Activated naive CD4-positive, alpha-beta T cell treated with Interleukin-2 at 50 U/mL for 16 hours (primary cell): Measurements from ENCODE around the gene ABL1.

Source experiments
- DNase-seq: peaks from one replicate; pipeline ENCODE4 v3.0.0-alpha.2; 2020

Gene ABL1

DNA sequence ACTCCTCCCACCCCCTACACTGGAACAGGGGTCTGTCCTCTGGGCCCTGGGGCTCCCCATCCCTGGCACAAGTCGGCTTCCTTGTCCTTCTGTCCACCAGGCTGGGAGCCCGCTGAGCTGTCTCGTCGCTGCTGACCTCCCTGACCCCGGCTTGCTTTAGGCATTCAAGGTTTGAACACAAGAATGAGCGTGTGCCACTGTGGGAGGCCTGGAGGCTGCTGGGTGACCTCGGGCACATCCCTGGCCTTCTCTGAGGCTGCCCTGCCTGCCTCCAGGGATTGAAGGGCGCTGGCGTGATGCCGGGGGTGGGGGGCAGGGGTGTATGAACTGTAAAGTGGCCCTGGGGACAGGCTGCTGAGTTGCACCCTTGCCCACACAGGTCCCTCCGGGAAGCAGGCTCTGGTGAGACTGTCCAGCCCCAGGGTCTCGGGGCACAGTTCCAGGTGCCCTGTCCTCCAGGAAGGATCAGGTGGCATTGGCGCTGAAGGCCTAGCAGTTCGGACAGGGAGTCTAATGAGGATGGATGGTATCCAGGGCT lies 85.8 kb downstream of the ABL1 start:
- DNase-seq, result no peak

DNA sequence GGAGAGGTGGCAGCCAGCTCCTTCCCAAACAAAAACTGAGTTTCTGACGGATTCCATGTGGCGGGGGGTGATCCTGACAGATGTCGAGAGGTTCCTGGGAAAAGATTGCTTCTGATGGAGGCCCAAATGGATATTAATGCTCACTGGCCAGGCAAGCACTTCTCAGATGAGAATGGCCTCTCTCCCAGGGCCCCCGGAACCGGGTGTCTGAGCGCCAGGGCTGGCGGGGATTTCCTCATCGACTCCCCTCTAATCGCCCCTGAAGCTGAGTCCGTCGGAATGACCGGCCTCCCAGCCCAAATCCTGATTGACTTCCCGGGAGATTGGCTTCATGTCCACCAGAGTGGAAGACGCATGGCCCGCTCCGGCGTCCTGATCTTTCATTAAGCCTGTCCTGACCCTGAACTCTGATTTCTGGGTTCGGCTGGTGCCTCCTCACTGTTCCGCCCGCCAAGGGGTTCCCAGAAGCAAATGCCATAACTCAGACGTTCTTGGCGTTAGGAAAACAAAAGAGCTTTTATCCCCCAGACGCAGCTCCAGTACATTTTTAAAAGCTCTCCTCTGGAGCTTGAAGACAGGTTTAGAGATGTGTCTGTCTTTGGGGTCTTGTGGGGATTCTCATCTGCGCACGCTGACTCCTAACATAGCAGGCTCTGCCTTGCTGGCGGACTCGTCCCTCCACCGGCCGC lies 86.4 kb downstream of the ABL1 start:
- no peak for DNase-seq

- no peak for DNase-seq
Measured at GRCh38 chr9:130921989-130922892, 87.2 kb downstream of the ABL1 start.

- DNase-seq, result no peak
Measured at GRCh38 chr9:130922893-130923610, 88.0 kb downstream of the ABL1 start.

- no peak for DNase-seq
Measured at GRCh38 chr9:130923611-130924447, 88.8 kb downstream of the ABL1 start.

GRCh38 chr9:130924448-130924788 lies 89.4 kb downstream of the ABL1 start:
- DNase-seq, result no peak

- DNase-seq, result no peak
Measured at GRCh38 chr9:130925050-130925678, 90.1 kb downstream of the ABL1 start.

GRCh38 chr9:130927338-130927737 lies 92.3 kb downstream of the ABL1 start:
- no peak for DNase-seq

- DNase-seq, result no peak
Measured at GRCh38 chr9:130927995-130928900, 93.2 kb downstream of the ABL1 start.

DNA sequence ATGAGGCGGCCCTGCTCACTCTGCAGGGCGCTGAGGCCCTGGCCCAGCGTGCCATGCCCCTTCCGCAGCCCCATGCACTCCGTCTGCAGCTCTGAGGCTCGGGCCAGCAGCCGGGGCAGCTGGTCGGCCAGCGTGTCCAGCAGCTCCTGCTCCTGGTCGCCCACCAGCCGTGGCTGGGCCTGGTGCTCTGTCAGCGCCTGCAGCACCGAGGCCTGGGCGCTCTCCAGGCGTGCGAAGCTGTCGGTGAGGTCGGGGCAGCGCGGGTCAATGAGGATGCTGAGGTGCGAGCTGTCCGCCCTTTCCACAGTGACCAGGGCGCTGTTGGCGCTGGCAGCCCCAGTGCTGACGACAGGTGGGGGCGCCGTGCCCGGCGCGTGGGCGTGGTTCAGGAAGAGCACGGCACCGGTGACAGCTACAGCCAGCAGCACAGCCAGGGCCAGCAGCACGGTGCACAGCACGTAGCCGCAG lies 94.6 kb downstream of the ABL1 start:
- no peak for DNase-seq

- no peak for DNase-seq
Measured at GRCh38 chr9:130930132-130930803, 95.2 kb downstream of the ABL1 start.

- DNase-seq, result no peak
Measured at GRCh38 chr9:130930804-130931349, 95.8 kb downstream of the ABL1 start.

- DNase-seq, result no peak
Measured at GRCh38 chr9:130931508-130932254, 96.6 kb downstream of the ABL1 start.

- no peak for DNase-seq
Measured at GRCh38 chr9:130932255-130933079, 97.4 kb downstream of the ABL1 start.

DNA sequence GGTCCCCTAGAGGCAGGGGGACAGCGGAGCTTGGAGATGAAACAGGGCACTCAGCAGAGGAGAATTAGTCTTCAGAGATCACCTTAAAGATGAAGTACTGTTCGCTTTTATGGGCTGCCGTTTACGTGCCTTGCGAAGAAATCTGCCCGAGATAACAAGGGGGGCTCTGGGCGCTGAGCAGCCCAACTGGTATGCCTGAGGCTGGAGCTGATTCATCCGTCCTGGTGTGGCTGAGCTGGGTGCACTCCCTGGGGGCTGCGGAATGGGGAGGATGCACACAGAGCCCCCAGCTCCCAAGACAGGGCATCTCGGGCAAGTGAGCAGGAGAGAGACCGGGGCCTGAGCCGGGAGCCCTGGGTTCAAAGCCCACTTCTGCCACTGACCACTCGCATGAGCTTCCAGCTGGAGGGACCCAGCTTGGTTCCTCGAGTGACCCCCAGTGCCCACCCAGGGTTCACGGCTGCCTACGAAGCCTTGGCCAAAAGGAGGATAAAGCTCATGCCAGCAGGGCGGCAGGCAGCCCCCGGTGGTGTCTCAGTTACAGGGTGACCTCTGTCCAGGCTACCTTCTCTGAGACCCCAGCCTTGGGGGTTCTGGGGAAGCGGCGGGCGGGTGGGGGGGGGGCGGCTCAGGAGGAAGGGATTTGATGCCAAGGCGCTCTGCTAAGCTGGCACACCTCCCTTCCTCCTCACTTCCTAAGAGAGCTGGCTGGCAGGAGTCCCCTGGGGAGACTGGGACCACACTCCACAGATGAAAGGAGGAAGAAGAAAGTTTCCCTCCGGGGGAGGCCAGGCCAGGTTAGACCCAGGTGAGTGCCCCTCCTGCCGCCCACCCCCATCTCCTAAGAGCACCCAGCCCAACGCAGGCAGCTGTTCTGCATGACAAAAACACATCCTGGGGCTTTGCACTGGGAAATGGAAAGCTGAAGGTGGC lies 98.3 kb downstream of the ABL1 start:
- DNase-seq, result no peak

DNA sequence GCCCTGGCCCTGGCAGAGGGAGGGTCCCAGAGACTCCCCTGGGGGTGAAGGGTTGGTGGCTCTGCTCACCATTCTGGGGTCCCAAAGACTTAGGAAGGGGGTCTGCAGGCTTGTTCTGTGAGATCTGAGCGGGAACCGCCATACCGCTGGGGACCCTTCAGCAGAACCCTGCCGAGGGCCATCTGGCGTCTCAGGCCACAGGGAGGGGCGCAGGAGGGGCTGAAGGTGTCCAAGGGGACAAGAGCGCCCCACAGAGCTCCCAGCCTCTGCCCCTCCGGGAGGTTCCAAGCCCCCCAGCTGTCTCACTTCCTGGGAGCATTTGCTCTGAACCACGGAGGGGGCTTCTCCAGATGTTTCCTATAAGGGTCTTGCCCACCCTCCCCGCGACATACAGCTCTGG lies 99.2 kb downstream of the ABL1 start:
- no peak for DNase-seq
